ENCODE results near the gene CD63.
A peak's percentile ranks its signal among the peaks of the same experiment; 100 is the strongest.

The CD63 gene

GRCh38 chr12:55703901-55704761 is 24.7 kb downstream of the CD63 start:
- DNase-seq = no peak

- no peak for DNase-seq
Measured at GRCh38 chr12:55703288-55703687, 25.5 kb downstream of the CD63 start.

- DNase-seq = no peak
Measured at GRCh38 chr12:55702861-55703260, 25.9 kb downstream of the CD63 start.

DNA sequence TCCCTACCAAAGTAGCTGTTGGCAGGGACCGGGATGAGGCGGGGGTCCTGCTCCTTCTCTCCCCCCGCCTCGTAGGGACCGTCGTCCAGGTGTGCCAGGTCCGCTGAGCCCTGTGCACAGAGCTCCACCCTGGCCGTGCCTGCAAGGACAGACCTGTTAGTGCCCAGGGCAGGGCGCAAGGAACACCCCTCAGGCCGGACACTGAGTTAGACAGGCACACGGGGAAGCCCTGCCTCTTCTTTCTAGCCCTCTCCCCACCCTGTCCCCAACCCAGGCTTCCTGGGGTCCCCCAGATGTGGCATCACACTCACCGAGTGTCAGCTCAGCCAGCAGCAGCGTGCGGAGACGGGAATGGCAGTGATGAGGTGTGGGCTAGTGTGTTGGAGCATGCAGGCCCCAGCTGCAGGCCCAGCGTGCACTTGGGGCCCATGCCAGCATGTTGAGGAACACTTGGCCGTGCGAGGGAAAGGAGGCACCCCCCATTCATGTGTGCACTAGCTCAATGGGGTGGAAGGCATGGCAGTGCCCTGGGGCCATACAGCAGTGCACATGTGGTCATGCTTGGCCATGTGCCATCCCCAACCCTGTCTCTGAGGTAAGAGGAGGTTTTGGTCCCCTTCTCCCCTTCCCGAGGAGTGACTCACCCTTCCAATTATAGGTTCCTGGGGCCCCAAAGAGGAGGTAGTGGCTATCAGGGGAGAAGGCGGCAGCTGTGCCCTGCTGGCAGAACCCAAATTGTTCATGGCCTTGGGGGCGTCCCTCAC is 28.4 kb downstream of the CD63 start:
- DNase-seq = no peak

- DNase-seq = no peak
Measured at GRCh38 chr12:55699471-55700055, 29.2 kb downstream of the CD63 start.

- DNase-seq = no peak
Measured at GRCh38 chr12:55698965-55699364, 29.8 kb downstream of the CD63 start.

- DNase-seq = no peak
Measured at GRCh38 chr12:55698241-55698955, 30.4 kb downstream of the CD63 start.

DNA sequence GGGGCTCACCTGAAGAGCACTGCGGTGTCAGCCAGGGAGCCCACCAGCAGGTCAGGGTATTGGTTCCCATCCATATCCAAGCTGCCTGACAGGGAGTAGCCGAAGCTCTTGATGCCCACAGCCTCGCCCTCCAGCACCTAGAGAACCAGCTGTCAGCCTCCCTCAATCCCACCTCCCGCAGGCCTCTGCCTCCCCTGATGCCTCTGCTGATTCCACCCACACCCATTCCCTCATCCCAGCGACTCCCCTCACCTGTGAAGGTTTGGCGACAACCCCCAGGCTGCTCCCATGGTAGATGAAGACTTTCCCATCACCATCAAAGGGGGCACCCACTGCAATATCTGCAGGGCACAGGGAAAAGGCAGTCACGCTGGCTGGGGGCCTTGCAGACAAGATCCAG is 31.1 kb downstream of the CD63 start:
- peak; percentile 27 for DNase-seq

DNA sequence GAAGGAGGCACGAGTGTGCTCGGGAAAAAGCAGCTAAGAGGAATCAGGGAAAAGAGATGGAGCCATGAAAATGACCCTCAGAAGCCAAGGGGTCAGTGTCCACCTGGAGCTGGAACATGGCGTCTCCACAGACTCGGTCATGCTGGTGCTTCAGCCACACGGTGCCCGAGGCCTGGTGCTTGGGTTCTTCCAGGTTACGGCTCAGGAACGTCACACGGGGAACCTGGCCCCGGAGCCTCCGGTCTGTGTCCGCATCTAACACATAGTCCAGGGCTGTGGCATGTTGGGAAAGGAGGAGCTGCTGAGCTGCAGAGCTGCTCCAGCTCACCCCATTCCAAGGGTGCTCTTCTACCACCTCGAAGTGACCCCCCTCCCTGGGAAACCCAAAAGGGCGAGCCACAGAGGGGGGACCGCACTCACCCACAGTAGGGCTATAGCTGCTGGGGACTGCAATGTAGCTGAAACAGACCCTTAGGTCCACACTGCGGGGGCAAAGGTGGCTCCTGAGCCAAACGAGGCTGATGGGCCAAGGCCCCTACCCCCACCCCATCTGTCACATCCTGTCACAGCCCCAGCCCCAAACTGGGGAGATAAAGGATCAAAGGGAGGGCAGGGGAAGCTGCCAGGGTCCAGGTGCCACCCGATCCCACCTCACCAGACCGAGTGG is 31.9 kb downstream of the CD63 start:
- DNase-seq = peak; percentile 24

DNA sequence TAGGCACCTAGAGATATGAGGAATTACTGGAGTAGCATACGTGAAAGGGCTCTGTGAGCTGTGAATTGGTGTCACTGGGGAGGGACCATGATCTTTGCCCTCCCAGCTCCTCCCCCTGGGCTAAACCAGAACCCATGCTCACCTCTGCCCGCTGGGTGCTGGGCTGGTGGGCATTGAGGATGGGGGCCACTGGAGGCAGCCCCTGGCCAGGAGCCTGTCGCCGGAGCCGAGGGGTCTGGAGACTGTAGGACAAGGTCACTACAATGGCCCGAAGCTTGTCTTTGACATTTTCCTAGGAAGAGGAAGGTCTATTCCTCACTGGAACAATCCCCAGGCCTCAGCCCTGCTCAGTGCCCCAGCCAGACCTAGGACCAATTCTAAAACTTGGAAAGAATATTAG is 32.7 kb downstream of the CD63 start:
- DNase-seq = peak; percentile 19

DNA sequence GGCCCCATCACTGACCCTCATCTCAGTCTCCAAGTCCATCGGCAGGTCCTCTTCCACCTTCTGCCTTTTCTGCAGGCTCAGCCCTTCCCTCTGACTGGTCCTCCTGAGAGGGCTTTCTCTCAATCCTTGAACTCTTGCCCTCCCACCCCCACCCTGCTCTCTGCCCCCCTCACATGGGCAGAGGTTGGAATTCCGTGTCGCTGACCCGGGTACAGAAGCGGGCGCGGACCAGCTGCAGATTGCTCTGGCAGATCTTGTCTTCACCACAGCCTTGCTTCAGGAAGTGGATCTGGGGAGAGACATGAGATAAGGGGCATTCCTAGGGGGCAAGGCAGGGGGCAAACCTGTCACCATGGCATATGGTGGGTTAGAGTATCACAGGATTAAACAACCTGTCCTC is 33.5 kb downstream of the CD63 start:
- DNase-seq = no peak

DNA sequence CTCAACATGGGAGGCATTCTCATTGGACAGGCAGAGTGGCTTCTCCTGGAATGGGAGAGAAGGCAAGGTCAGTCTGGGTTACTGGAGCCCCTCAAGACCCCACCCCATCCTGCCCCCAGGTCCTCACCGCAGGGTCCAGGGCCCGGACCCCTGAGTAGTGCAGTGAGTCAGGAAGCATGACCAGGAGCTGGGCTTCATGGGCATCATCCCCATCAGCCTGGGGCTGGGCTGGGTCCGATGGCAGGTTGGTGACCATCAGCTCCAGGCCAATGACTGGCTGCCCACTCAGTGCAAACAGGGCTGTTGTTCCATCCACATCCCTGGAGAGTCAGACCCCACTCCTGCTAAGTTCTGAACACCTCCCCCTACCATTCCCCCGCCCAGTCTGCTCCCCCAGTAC is 34.2 kb downstream of the CD63 start:
- DNase-seq = peak; percentile 21

DNA sequence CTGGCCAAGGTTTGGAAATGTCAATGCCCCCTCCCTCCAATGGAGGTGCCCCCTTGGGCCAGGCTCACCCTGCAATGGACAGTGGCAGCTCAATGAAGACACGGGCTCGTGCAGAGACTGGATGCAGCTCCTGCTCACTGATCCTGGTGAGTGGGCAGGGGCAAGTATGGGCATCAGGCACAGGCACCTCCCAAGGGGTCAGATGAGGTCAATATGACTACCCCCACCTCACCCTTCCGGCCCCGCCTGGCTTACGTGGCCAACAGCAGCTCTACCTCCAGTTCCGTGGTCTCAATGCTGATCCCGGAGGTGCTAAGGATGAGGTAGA is 34.7 kb downstream of the CD63 start:
- peak; percentile 20 for DNase-seq

- no peak for DNase-seq
Measured at GRCh38 chr12:55693323-55694187, 35.3 kb downstream of the CD63 start.

GRCh38 chr12:55692631-55693322 is 36.0 kb downstream of the CD63 start:
- no peak for DNase-seq

- no peak for DNase-seq
Measured at GRCh38 chr12:55688716-55689655, 39.8 kb downstream of the CD63 start.

DNA sequence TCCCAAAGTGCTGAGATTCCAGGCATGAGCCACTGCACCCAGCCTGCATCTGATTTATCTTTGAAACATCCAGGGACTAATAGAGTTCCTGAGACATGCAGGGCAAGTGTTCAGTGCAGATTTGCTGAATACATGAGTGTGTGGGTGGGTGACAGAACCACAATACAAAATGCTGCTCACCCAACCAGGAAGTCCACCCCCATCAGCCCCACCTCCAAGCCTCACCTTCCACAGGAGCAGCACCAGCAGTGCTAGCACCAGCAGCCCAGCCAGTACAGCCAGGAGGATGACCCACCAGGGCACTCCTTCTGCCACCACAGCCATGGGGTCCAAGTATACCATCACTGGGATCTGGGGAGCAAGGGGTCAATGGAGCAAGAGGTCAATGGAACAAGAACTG is 41.1 kb downstream of the CD63 start:
- no peak for DNase-seq

DNA sequence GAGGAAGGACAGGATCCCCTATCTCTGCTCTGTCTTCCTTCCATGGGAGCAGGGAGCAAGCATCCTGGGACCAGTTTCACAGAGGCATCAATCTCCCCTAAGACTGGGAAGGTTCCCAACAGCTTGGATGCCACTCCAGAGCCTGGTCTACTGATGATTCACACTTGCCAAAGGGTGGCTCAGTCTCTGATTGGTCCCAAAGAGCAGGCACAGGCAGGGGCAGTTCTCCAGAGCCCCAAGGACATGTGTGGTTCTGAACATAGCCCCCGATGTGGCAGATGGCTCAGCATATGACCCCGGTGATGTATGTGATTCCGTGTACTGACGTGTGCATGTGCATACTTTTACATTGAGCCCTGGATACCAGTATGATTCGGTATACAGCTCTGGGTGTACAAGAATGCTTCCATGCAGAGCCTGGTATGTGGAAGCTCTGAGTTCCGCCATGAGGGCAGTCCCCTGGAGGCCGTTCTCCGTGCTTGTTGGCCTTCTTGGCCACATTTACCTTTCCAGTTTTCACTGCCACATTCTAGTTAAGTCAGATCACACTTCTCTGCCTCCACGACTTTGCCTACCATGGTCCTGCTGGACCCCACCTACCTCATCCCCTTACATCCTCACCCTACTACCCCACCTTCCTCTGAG is 42.3 kb downstream of the CD63 start:
- DNase-seq = no peak

DNA sequence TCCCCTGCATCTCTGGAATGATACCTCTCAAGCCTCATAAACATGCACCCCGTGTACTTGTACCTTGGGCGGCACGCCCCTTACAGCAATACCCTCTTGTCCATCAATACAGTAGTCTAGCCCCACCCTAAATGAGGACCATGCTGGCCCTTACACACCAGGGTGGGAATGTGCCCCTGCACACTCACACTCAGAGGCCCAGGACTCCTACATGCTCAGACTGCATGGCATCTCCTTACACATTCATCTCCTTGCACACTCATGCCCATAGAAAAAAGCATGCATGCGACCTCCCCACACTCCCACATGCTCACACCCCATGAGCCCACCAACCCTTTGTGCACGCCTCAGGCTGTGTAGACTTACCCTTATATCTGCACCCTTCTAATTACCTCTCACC is 43.1 kb downstream of the CD63 start:
- DNase-seq = no peak
